KMS-11 (cell line): ENCODE measurements around the gene C1orf105.
"Not testable (repeated sequence)": the region's sequence is repeated elsewhere in the genome, so short reads cannot be mapped to it uniquely, and the experiment has no call there.

Experiments
- H2AFZ ChIP-seq: fragments of 200-600 bp; sonication (generic); 2 replicates; pipeline ENCODE4 v1.6.1; 2016; ENCODE audit warnings: antibody characterized with exemption, mixed run types, low read depth
- H3K27ac ChIP-seq: fragments of 200-600 bp; sonication (generic); 2 replicates; pipeline ENCODE4 v1.6.1; 2016; ENCODE audit warnings: mild to moderate bottlenecking, mixed run types
- H3K27me3 ChIP-seq: fragments of 200-600 bp; sonication (generic); 2 replicates; pipeline ENCODE4 v1.6.1; 2017; ENCODE audit warnings: mild to moderate bottlenecking, low read depth, mixed run types, moderate library complexity; ENCODE audit not compliant: insufficient read depth
- H3K36me3 ChIP-seq: fragments of 200-600 bp; sonication (generic); 2 replicates; pipeline ENCODE4 v1.6.1; 2017; ENCODE audit warnings: mild to moderate bottlenecking, mixed run types; ENCODE audit not compliant: insufficient read depth
- H3K4me1 ChIP-seq: fragments of 200-600 bp; sonication (generic); 2 replicates; pipeline ENCODE4 v1.6.1; 2016; ENCODE audit warnings: mild to moderate bottlenecking, low read depth, mixed run types; ENCODE audit not compliant: poor library complexity, severe bottlenecking
- H3K4me2 ChIP-seq: fragments of 200-600 bp; sonication (generic); 2 replicates; pipeline ENCODE4 v1.7.0; 2016; ENCODE audit warnings: mild to moderate bottlenecking, mixed run types
- H3K4me3 ChIP-seq: fragments of 200-600 bp; sonication (generic); IDR thresholded peaks from 2 replicates; pipeline ENCODE4 v1.6.1; 2017; ENCODE audit warnings: low read depth, low read length, mixed read lengths; ENCODE audit not compliant: insufficient read depth
- H3K79me2 ChIP-seq: fragments of 200-600 bp; sonication (generic); 2 replicates; pipeline ENCODE4 v1.6.1; 2016; ENCODE audit warnings: low read depth, mixed run types; ENCODE audit not compliant: insufficient read depth
- H3K9ac ChIP-seq: fragments of 200-600 bp; sonication (generic); 2 replicates; pipeline ENCODE4 v1.6.1; 2016; ENCODE audit warnings: mild to moderate bottlenecking, mixed run types
- H4K20me1 ChIP-seq: fragments of 200-600 bp; sonication (generic); 2 replicates; pipeline ENCODE4 v1.6.1; 2016; ENCODE audit warnings: mild to moderate bottlenecking, mixed run types; ENCODE audit not compliant: insufficient read depth
- CTCF ChIP-seq: fragments of 200-600 bp; sonication (generic); conservative IDR thresholded peaks from 2 replicates; pipeline ENCODE4 v1.6.1; 2017; ENCODE audit warnings: low read depth, mild to moderate bottlenecking, antibody characterized with exemption, low read length, moderate library complexity, mixed read lengths

Gene C1orf105

GRCh38 chr1:172489847-172490246 lies 69.4 kb downstream of the C1orf105 start:
- Histone ChIP-seq H3K4me3 (no peak overlapping the region), H3K36me3 (no peaks in the 10 kb centered on the region), H3K4me2 (no peak overlapping the region), H3K79me2 (no peaks in the 10 kb centered on the region), H4K20me1 (no peaks in the 10 kb centered on the region), H3K9ac (no peak overlapping the region), H3K27me3 (no peaks in the 10 kb centered on the region), H3K27ac (no peak overlapping the region), H3K4me1 (no peaks in the 10 kb centered on the region), H2AFZ (no peak overlapping the region)
- TF ChIP-seq CTCF = no peak

GRCh38 chr1:172492421-172492820 lies 71.9 kb downstream of the C1orf105 start:
- Histone ChIP-seq H3K36me3 (no peaks in the 10 kb centered on the region), H3K4me3 (no peak overlapping the region), H3K27me3 (no peaks in the 10 kb centered on the region), H3K4me2 (no peak overlapping the region), H3K27ac (no peak overlapping the region), H2AFZ (no peak overlapping the region), H3K79me2 (no peaks in the 10 kb centered on the region), H3K4me1 (no peaks in the 10 kb centered on the region), H3K9ac (no peak overlapping the region), H4K20me1 (no peaks in the 10 kb centered on the region)
- no peak for TF ChIP-seq CTCF

GRCh38 chr1:172494166-172494565 lies 73.7 kb downstream of the C1orf105 start:
- no peaks in the 10 kb centered on the region for H3K79me2 ChIP-seq
- H3K4me1 ChIP-seq = no peaks in the 10 kb centered on the region
- no peaks in the 10 kb centered on the region for H4K20me1 ChIP-seq
- H3K36me3 ChIP-seq = no peaks in the 10 kb centered on the region
- H3K4me2 ChIP-seq = no peak overlapping the region
- H3K9ac ChIP-seq = no peak overlapping the region
- H3K27me3 ChIP-seq = no peaks in the 10 kb centered on the region
- no peak overlapping the region for H3K4me3 ChIP-seq
- no peak overlapping the region for H3K27ac ChIP-seq
- H2AFZ ChIP-seq = no peak overlapping the region
- TF ChIP-seq CTCF = no peak

GRCh38 chr1:172496127-172496526 lies 75.6 kb downstream of the C1orf105 start:
- not testable (repeated sequence) for H3K27me3 ChIP-seq, H3K27ac ChIP-seq, H3K36me3 ChIP-seq, H3K4me1 ChIP-seq, H3K79me2 ChIP-seq, H3K9ac ChIP-seq, H2AFZ ChIP-seq, H3K4me3 ChIP-seq, H3K4me2 ChIP-seq, H4K20me1 ChIP-seq

- TF ChIP-seq CTCF = no peak
- H3K27me3 ChIP-seq = no peaks in the 10 kb centered on the region
- no peak overlapping the region for H3K27ac ChIP-seq
- no peaks in the 10 kb centered on the region for H4K20me1 ChIP-seq
- H3K9ac ChIP-seq = no peak overlapping the region
- no peaks in the 10 kb centered on the region for H3K36me3 ChIP-seq
- no peak overlapping the region for H2AFZ ChIP-seq
- H3K4me3 ChIP-seq = no peak overlapping the region
- no peaks in the 10 kb centered on the region for H3K79me2 ChIP-seq
- H3K4me2 ChIP-seq = no peak overlapping the region
- no peaks in the 10 kb centered on the region for H3K4me1 ChIP-seq
These were observed 76.2 kb downstream of the C1orf105 start for GRCh38 chr1:172496678-172497077.
